Right atrium auricular region (tissue), 2 donors: ENCODE results near the gene DEFB132. TPM values are rescaled to one million over a fixed set of nuclear protein-coding genes. Genes with fewer than 3 reads are reported as not detected.

ENCODE experiments used
- DNase-seq: peaks from one replicate; pipeline ENCODE4 v3.0.0-alpha.2; 2019; ENCODE audit warnings: low spot score
- H3K27ac ChIP-seq, 2 donors: fragments of 200-600 bp; sonication (generic); 1 replicate in 1 of 2; 2 replicates in 1 of 2; pipeline ENCODE4 v1.5.1; 2016 to 2019
- H3K27me3 ChIP-seq, 2 donors: fragments of 200-600 bp; sonication (generic); one replicate each; pipeline versions ENCODE4 v1.5.1 to v1.6.0; 2017 to 2019
- H3K36me3 ChIP-seq: fragments of 200-600 bp; sonication (generic); one replicate; pipeline ENCODE4 v1.5.1; 2016
- H3K4me1 ChIP-seq, 2 donors: fragments of 200-600 bp; sonication (generic); one replicate each; pipeline versions ENCODE4 v1.5.1 to v1.6.0; 2017 to 2019
- H3K4me3 ChIP-seq, 2 donors: fragments of 200-600 bp; sonication (generic); 1 replicate in 1 of 2; 2 replicates in 1 of 2; pipeline ENCODE4 v1.5.1; 2017 to 2019; ENCODE audit warnings: mild to moderate bottlenecking in 1 of 2, moderate library complexity in 1 of 2
- H3K9me3 ChIP-seq, 2 donors: fragments of 200-600 bp; sonication (generic); one replicate each; pipeline ENCODE4 v1.5.1; 2019
- total RNA-seq, 2 donors: library from RNA; depleted of rRNA; stranded (reverse); fragments of >200 nt; gene quantifications; one replicate each; pipeline ENCODE4 v1.1.0, GENCODE V29; 2016
- TF ChIP-seq, protein P1 (sequence below), 2 donors: fragments of 200-600 bp; sonication (generic); IDR thresholded peaks; one replicate each; pipeline ENCODE4 v1.5.1; 2019; ENCODE audit warnings: antibody characterized with exemption in 2 of 2

The DEFB132 gene
- total RNA-seq, 2 donors from 2014 or later = not detected

DNA sequence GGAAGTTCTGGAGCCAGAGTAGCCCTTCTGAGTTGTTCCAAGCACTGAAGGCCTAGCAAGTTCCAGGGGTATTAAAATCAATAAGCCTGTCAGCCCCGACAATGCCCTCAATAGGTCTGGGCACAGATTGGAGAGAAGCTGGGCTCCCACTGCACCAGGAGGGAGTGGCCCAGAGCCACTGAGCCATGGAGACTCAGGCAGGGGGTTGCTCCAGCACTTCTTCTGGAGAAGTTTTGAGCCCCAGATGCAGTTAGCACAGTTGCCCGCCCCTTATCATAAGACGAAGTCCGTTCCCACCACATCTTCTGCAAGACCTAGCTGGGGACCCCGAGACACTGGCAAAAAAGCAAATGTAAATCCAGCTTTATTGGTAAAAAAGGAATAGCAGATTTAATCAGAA is 13.0 kb downstream of the DEFB132 start:
- TF ChIP-seq, protein P1, sequence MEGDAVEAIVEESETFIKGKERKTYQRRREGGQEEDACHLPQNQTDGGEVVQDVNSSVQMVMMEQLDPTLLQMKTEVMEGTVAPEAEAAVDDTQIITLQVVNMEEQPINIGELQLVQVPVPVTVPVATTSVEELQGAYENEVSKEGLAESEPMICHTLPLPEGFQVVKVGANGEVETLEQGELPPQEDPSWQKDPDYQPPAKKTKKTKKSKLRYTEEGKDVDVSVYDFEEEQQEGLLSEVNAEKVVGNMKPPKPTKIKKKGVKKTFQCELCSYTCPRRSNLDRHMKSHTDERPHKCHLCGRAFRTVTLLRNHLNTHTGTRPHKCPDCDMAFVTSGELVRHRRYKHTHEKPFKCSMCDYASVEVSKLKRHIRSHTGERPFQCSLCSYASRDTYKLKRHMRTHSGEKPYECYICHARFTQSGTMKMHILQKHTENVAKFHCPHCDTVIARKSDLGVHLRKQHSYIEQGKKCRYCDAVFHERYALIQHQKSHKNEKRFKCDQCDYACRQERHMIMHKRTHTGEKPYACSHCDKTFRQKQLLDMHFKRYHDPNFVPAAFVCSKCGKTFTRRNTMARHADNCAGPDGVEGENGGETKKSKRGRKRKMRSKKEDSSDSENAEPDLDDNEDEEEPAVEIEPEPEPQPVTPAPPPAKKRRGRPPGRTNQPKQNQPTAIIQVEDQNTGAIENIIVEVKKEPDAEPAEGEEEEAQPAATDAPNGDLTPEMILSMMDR (IDR thresholded peaks at IDR 0.05) = no peak
- DNase-seq = peak; percentile 36
- no peaks in the 10 kb centered on the region for H3K27me3 ChIP-seq

DNA sequence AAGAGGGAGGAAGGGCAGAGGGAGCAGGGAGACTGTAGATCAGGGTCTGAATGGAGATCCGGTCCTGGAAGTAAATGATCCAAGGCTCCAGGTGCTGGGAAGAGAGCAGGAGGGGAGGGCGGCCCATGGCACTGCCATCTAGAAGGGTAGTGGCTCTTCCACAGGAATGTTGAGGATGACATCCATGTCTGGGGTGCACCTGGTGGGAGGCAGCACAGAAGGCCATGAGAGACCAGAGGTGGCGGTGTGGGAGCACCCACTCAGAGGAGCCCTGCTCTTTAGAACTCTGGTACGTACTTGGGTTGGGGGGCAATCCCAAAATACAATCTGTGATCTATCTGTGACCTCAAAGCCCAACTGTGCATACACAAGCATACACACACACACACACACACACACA is 13.5 kb downstream of the DEFB132 start:
- no peaks in the 10 kb centered on the region for H3K36me3 ChIP-seq
- TF ChIP-seq, protein P1 (IDR thresholded peaks at IDR 0.05) = no peak

More for the DNA sequence above, 13.0 kb downstream of the DEFB132 start:
- no peaks in the 10 kb centered on the region for H3K9me3 ChIP-seq
- no peak overlapping the region for H3K4me3 ChIP-seq
- H3K27ac ChIP-seq = no peak overlapping the region
- no peaks in the 10 kb centered on the region for H3K36me3 ChIP-seq
- H3K4me1 ChIP-seq = peaks cover 0 to 10% of the 10 kb centered on the region in 2 donors

DNA sequence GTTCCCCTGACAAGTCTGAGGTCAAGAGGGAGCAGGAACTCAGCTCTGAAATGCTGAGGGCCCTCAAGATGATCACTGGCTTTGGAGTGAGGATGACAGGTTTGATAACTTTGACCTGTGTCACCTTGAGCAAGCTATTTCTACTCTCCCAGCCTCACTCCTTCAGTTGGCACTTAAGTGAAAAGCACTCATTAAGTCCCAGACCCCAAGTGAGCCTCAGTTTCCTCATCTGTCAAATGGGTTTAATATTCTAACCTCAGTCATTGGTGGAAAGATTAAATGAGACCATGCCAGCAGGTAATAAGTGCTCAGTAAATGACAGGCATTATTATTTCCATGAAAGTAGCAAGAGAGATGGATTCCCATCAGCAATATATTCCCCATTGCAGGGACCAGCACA is 14.0 kb downstream of the DEFB132 start:
- no peaks in the 10 kb centered on the region for H3K9me3 ChIP-seq
- no peaks in the 10 kb centered on the region for H3K36me3 ChIP-seq
- no peak for DNase-seq
- TF ChIP-seq, protein P1 (IDR thresholded peaks at IDR 0.05) = no peak
- no peak overlapping the region for H3K27ac ChIP-seq
- H3K4me1 ChIP-seq = peaks cover 0 to 8% of the 10 kb centered on the region in 2 donors
- H3K27me3 ChIP-seq = no peaks in the 10 kb centered on the region
- no peak overlapping the region for H3K4me3 ChIP-seq

More for the DNA sequence above, 13.5 kb downstream of the DEFB132 start:
- Histone ChIP-seq H3K9me3 (no peaks in the 10 kb centered on the region), H3K27me3 (no peaks in the 10 kb centered on the region), H3K4me3 (no peak overlapping the region), H3K27ac (no peak overlapping the region), H3K4me1 (peaks cover 0 to 10% of the 10 kb centered on the region in 2 donors)
- peak; percentile 46 for DNase-seq

DNA sequence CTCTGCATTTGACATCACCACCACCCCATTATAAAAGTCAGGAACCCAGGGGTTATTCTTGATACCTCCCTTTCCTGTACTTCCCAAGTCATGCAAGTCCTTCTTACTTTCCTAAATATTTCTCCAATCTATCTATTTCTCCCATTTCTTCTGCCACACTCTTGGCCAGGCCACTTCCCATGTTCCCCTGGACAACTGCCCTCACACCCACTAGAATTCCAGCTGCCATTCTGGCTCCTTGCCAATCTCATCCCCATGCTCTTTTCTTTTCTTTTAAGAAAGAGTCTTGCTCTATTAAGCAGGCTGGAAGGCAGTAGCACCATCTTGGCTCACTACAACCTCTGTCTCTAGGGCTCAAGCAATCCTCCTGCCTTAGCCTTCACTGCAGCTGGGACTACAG is 15.2 kb downstream of the DEFB132 start:
- TF ChIP-seq, protein P1 (IDR thresholded peaks at IDR 0.05) = no peak
- Histone ChIP-seq H3K9me3 (no peaks in the 10 kb centered on the region), H3K36me3 (peaks cover 6% of the 10 kb centered on the region), H3K4me1 (no peaks in the 10 kb centered on the region), H3K4me3 (no peak overlapping the region), H3K27me3 (no peaks in the 10 kb centered on the region), H3K27ac (no peak overlapping the region)
- DNase-seq = peak; percentile 30

DNA sequence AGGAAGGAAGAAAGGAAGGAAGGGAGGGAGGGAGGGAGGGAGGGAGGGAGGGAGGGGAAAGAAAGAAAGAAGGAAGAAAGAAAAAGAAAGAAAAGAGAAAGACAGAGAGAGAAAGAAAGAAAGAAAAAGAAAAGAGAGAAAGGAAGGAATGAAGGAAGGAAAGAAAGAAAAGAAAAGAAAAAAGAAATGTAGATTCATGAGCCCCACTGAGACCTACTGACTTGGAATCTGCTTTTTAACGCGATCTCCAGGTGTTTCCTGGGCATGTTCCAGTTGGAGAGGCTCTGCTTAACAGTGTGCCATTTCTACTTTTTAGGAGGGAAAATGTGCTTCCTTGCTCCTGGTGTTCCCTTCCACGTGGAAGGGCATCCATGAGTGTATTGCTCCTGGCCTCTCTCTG is 16.4 kb downstream of the DEFB132 start:
- no peaks in the 10 kb centered on the region for H3K27me3 ChIP-seq
- peaks cover 6% of the 10 kb centered on the region for H3K36me3 ChIP-seq
- DNase-seq = no peak
- TF ChIP-seq, protein P1 (IDR thresholded peaks at IDR 0.05) = no peak
- no peaks in the 10 kb centered on the region for H3K9me3 ChIP-seq
- H3K4me3 ChIP-seq = no peak overlapping the region
- no peaks in the 10 kb centered on the region for H3K4me1 ChIP-seq
- H3K27ac ChIP-seq = no peak overlapping the region

DNA sequence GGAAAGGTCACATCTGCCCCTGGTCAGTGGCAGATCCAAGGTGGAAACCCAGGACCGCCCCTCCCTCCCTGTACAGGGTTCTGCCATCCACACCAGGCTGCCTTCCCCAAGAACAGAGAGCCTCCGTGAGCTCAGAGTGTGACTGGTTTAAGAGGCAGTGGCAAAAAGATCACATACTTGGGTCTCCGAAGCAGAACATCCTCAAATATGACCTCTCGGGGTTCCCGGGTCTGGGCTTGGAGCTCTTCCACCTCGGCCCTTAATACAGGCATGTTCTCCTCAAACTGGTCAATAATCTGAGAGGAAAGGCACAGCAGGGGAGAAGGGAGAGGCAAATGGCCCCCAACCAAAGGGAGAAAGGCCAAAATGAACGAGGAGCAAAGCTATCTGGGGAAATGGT is 18.3 kb downstream of the DEFB132 start:
- TF ChIP-seq, protein P1 (IDR thresholded peaks at IDR 0.05) = no peak
- no peak overlapping the region for H3K4me3 ChIP-seq
- H3K27ac ChIP-seq = no peak overlapping the region
- peak; percentile 23 for DNase-seq
- no peaks in the 10 kb centered on the region for H3K9me3 ChIP-seq
- peaks cover 6% of the 10 kb centered on the region for H3K36me3 ChIP-seq
- H3K27me3 ChIP-seq = no peaks in the 10 kb centered on the region
- no peaks in the 10 kb centered on the region for H3K4me1 ChIP-seq
